Adipocyte (in vitro differentiated cells): ENCODE data around the gene TARDBP.
"Not testable (repeated sequence)": the region's sequence is repeated elsewhere in the genome, so short reads cannot be mapped to it uniquely, and the experiment has no call there.

Experiments
- DNase-seq: peaks from one replicate; pipeline ENCODE4 v3.0.0-alpha.2; 2015; ENCODE audit warnings: low read depth
- H3K27me3 ChIP-seq: replicated peaks from 2 replicates; pipeline ENCODE4 v1.7.0; 2013; ENCODE audit warnings: mild to moderate bottlenecking, low read length, moderate library complexity; ENCODE audit not compliant: control insufficient read depth, insufficient read depth
- H3K36me3 ChIP-seq: 2 replicates; pipeline ENCODE4 v1.7.0; 2013; ENCODE audit warnings: low read length, mild to moderate bottlenecking, moderate library complexity; ENCODE audit not compliant: control insufficient read depth, insufficient read depth, severe bottlenecking
- H3K4me1 ChIP-seq: 2 replicates; pipeline ENCODE4 v1.7.0; 2013; ENCODE audit warnings: mild to moderate bottlenecking, low read length, moderate library complexity; ENCODE audit not compliant: control insufficient read depth, insufficient read depth
- H3K4me3 ChIP-seq: 2 replicates; pipeline ENCODE4 v1.7.0; 2013; ENCODE audit warnings: mild to moderate bottlenecking, low read length, moderate library complexity
- H3K9ac ChIP-seq: 2 replicates; pipeline ENCODE4 v1.7.0; 2013; ENCODE audit warnings: mild to moderate bottlenecking, low read length, moderate library complexity
- H3K9me3 ChIP-seq: 2 replicates; pipeline ENCODE4 v1.7.0; 2013; ENCODE audit warnings: mild to moderate bottlenecking, low read length, moderate library complexity; ENCODE audit not compliant: control insufficient read depth

The TARDBP gene

GRCh38 chr1:11055676-11056075 lies 43.2 kb downstream of the TARDBP start:
- Histone ChIP-seq H3K36me3 (peaks cover 23% of the 10 kb centered on the region), H3K27me3 (no peaks in the 10 kb centered on the region), H3K4me1 (peaks cover 7% of the 10 kb centered on the region), H3K4me3 (no peak overlapping the region), H3K9me3 (no peaks in the 10 kb centered on the region), H3K9ac (no peak overlapping the region)
- DNase-seq = no peak

- Histone ChIP-seq H3K27me3 (no peaks in the 10 kb centered on the region), H3K9ac (no peak overlapping the region)
- no peak for DNase-seq
Observed at GRCh38 chr1:11056504-11056903, 44.0 kb downstream of the TARDBP start.

GRCh38 chr1:11057477-11057876 lies 45.0 kb downstream of the TARDBP start:
- no peak for DNase-seq
- H3K9me3 ChIP-seq = no peaks in the 10 kb centered on the region
- H3K36me3 ChIP-seq = peaks cover 23% of the 10 kb centered on the region
- H3K9ac ChIP-seq = no peak overlapping the region
- H3K4me1 ChIP-seq = peaks cover 11% of the 10 kb centered on the region
- H3K27me3 ChIP-seq = no peaks in the 10 kb centered on the region
- no peak overlapping the region for H3K4me3 ChIP-seq

More at GRCh38 chr1:11056504-11056903, 44.0 kb downstream of the TARDBP start:
- Histone ChIP-seq H3K9me3 (no peaks in the 10 kb centered on the region), H3K36me3 (peaks cover 23% of the 10 kb centered on the region), H3K4me1 (peaks cover 11% of the 10 kb centered on the region), H3K4me3 (no peak overlapping the region)

GRCh38 chr1:11058026-11058425 lies 45.6 kb downstream of the TARDBP start:
- no peaks in the 10 kb centered on the region for H3K9me3 ChIP-seq
- no peak overlapping the region for H3K4me3 ChIP-seq
- H3K9ac ChIP-seq = no peak overlapping the region
- peaks cover 23% of the 10 kb centered on the region for H3K36me3 ChIP-seq
- no peaks in the 10 kb centered on the region for H3K27me3 ChIP-seq
- DNase-seq = no peak
- peaks cover 14% of the 10 kb centered on the region for H3K4me1 ChIP-seq

- H3K9ac ChIP-seq = peak overlapping the region; percentile 94
- H3K4me1 ChIP-seq = peaks cover 17% of the 10 kb centered on the region
- H3K9me3 ChIP-seq = no peaks in the 10 kb centered on the region
- peak overlapping the region; percentile 96 for H3K4me3 ChIP-seq
- H3K27me3 ChIP-seq = no peaks in the 10 kb centered on the region
- H3K36me3 ChIP-seq = peaks cover 24% of the 10 kb centered on the region
- no peak for DNase-seq
Observed at GRCh38 chr1:11058595-11059154, 46.2 kb downstream of the TARDBP start.

GRCh38 chr1:11059155-11059967 lies 46.9 kb downstream of the TARDBP start:
- Histone ChIP-seq H3K9me3 (no peaks in the 10 kb centered on the region), H3K9ac (peak overlapping the region; percentile 94), H3K4me3 (peak overlapping the region; percentile 96), H3K27me3 (no peaks in the 10 kb centered on the region), H3K4me1 (peaks cover 17% of the 10 kb centered on the region), H3K36me3 (peaks cover 24% of the 10 kb centered on the region)
- peak; percentile 41 for DNase-seq

- peak within 1 kb of the TSS; percentile 97 for H3K9ac ChIP-seq
- H3K4me1 ChIP-seq = peaks cover 17% of the 10 kb centered on the region
- no peaks in the 10 kb centered on the region for H3K9me3 ChIP-seq
- H3K27me3 ChIP-seq = no peaks in the 10 kb centered on the region
- peaks cover 25% of the 10 kb centered on the region for H3K36me3 ChIP-seq
- H3K4me3 ChIP-seq = peak within 1 kb of the TSS; percentile 97
- peak; percentile 97 for DNase-seq
Observed at GRCh38 chr1:11059968-11060830, 47.7 kb downstream of the TARDBP start, which contains the start of gene SRM. Gene SRM (minus strand): TSS chr1:11060018. CDS start chr1:11059943, 75 bp downstream.

- Histone ChIP-seq H3K9ac (peak overlapping the region; percentile 48), H3K4me3 (no peak overlapping the region), H3K9me3 (no peaks in the 10 kb centered on the region), H3K4me1 (peaks cover 17% of the 10 kb centered on the region), H3K27me3 (no peaks in the 10 kb centered on the region), H3K36me3 (peaks cover 32% of the 10 kb centered on the region)
- DNase-seq = no peak
Observed at GRCh38 chr1:11061652-11062365, 49.4 kb downstream of the TARDBP start.

GRCh38 chr1:11062965-11063401 lies 50.5 kb downstream of the TARDBP start:
- Histone ChIP-seq H3K9me3 (no peaks in the 10 kb centered on the region), H3K4me3 (no peak overlapping the region)
- DNase-seq = no peak

GRCh38 chr1:11063937-11064537 lies 51.6 kb downstream of the TARDBP start:
- H3K9me3 ChIP-seq, H3K9ac ChIP-seq, DNase-seq, H3K27me3 ChIP-seq, H3K4me3 ChIP-seq: not testable (repeated sequence)
- H3K36me3 ChIP-seq = peaks cover 44% of the 10 kb centered on the region
- H3K4me1 ChIP-seq = peaks cover 12% of the 10 kb centered on the region

More at GRCh38 chr1:11062965-11063401, 50.5 kb downstream of the TARDBP start:
- Histone ChIP-seq H3K9ac (no peak overlapping the region), H3K27me3 (no peaks in the 10 kb centered on the region), H3K4me1 (peaks cover 17% of the 10 kb centered on the region), H3K36me3 (peaks cover 35% of the 10 kb centered on the region)
